ENCODE results near the gene SCRN1. TPM values are rescaled to one million over a fixed set of nuclear protein-coding genes. Genes with fewer than 3 reads are reported as not detected.

Gene SCRN1
- total RNA-seq, 1 experiment from 2014 or later, result 115 TPM

DNA sequence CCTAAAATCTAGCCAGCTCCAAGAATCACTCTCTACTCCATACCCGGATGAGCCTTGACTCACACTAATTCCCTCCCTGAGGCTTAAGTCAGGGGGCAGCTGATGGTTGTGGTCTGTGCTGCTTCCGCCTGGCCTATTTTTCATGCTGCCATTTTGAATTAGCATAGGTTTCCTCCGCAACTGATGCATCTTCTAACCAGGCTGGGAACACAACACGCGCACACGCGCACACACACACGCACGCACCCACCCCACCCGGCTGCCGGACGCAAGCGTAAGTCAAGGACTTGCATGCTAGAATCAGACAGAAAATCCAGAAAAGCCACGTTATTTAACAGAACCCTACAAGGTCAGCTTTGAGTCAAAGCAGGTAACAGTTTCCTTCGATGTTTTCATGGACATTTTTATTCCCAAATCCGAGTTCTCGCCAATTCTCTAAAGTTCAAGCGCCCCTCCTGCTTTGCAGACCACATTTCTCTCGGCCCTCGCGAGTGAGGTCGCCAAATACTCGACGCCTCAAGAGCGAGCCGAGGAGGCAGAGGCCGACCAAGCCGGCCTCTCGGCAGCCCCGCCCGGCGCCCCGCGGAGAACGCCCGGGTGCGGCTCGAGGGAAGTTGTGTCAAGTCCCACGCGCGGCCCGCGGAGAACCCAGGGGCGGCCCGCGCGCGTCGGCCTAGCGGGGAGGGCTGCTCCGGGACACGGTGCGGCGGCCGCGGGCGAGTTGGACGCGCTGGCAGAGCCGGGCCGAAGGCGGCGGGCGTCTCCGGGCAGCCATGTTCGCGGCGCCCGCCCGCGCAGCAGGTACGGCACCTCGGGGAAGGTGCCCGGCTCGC, 961 bp downstream of the SCRN1 start:
- peak; percentile 77 for DNase-seq
- peak overlapping the region; percentile 99 for H3K4me3 ChIP-seq (ENCODE audit: insufficient read depth, low read depth, low read length)
- H3K36me3 ChIP-seq (replicated peaks; ENCODE audit: control insufficient read depth, insufficient read depth, low read length), result no peaks in the 10 kb centered on the region
- H3K27me3 ChIP-seq (ENCODE audit: control insufficient read depth, insufficient read depth, low read length), result no peaks in the 10 kb centered on the region

DNA sequence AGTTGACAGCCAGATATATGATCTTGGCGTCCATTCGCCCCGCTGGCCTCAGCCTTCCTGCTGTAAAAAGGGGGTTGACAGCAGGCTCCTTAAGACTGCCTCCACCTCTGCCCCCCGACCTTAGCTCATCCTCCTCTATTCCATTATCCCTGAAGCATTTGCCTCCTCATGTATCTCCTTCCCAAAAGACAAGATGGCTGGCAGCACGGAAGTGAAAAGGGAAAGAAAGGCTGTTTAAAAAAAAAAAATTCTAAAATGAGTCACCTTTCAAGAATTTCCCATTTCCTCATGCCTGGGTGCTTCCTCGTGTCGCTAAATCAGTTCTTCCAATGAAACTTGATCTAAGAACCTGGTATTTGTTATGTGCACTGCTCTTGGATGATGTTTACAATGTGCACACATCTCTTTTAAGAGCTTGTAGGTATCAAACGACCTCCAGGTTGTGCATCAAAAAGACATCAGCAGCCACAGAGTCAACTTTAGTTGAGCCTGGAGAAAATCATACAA, 1.7 kb downstream of the SCRN1 start:
- peak; percentile 46 for DNase-seq
- peak overlapping the region; percentile 99 for H3K4me3 ChIP-seq (ENCODE audit: insufficient read depth, low read depth, low read length)
- no peaks in the 10 kb centered on the region for H3K27me3 ChIP-seq (ENCODE audit: control insufficient read depth, insufficient read depth, low read length)
- H3K36me3 ChIP-seq (replicated peaks; ENCODE audit: control insufficient read depth, insufficient read depth, low read length), result no peaks in the 10 kb centered on the region

DNA sequence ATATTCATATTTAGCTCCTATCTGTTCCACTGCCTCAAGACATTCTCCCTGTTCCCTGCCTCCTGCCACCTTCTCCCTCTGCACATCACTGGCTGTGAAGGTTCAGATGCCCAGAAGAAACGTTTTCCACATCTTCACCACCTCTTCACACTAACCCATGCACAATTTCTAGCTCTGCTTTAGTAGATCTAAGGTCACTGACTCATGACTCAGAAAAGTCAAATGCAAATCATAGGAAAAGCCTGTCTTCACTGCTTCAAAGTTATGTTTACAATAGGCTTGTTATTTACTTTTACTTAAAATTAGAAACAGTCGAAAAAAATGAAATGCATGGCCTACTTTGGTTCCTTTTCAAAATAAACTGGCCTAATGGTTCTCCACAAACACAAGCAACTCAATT, 2.5 kb downstream of the SCRN1 start:
- H3K4me3 ChIP-seq (ENCODE audit: insufficient read depth, low read depth, low read length), result no peak overlapping the region
- H3K36me3 ChIP-seq (replicated peaks; ENCODE audit: control insufficient read depth, insufficient read depth, low read length), result no peaks in the 10 kb centered on the region
- no peaks in the 10 kb centered on the region for H3K27me3 ChIP-seq (ENCODE audit: control insufficient read depth, insufficient read depth, low read length)
- DNase-seq, result no peak

DNA sequence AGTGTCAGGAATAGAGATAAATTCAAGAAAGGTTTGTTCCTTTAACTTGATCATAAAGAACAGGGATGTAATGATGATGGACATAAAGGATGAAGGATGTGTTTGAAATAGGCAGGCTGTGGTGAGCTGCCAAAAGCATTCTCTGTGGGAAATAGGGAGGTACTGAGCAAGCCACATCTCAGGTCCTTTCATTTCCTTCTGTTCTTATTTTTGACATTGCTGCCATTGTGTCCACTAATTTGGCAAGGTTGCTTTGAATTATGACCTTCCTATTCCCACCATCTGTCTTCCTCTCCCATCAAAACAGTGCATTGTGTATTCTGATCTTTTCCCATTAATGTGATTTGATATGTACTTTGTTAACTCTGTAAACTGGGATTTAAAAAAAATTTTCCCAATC, 9.4 kb downstream of the SCRN1 start:
- no peak overlapping the region for H3K4me3 ChIP-seq (ENCODE audit: insufficient read depth, low read depth, low read length)
- H3K27me3 ChIP-seq (ENCODE audit: control insufficient read depth, insufficient read depth, low read length), result no peaks in the 10 kb centered on the region
- no peak for DNase-seq
- H3K36me3 ChIP-seq (replicated peaks; ENCODE audit: control insufficient read depth, insufficient read depth, low read length), result no peaks in the 10 kb centered on the region

DNA sequence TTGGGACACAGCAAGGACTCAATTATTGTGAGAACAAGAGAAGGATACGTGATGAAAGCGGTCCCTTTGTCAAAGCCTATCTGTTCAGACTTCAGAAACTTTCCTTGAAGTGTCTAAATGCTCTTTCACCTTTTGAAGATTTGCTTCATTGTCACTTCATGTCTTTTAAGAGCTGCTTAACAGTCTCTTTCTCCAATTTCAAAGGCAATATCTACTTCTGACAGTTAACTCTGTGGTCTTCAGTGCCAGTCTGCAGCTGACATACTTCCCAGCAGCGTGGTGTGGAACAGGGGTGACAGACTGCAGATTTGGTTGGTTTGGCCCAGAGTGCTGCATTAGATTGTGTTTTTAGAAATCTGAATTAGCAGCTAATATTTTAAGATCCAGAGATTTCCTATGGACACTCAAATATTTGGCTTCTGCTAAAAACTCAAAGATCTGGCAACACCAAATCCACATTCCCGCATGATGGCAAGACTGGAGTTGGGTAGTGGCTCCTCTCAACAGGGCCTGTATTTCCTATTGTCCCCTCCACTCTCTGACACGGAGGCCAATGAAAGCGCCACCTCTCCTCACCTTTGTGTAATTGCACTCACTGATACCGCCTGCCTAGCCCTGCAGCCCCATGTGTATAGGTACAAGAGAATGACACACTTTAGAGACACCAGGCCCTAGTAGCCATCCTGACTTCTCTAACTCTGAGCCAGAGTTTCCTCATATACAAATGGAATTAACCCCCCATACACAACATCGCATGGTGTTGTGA, 11.5 kb downstream of the SCRN1 start:
- H3K36me3 ChIP-seq (replicated peaks; ENCODE audit: control insufficient read depth, insufficient read depth, low read length), result no peaks in the 10 kb centered on the region
- H3K4me3 ChIP-seq (ENCODE audit: insufficient read depth, low read depth, low read length), result no peak overlapping the region
- H3K27me3 ChIP-seq (ENCODE audit: control insufficient read depth, insufficient read depth, low read length), result no peaks in the 10 kb centered on the region
- DNase-seq, result peak; percentile 64

DNA sequence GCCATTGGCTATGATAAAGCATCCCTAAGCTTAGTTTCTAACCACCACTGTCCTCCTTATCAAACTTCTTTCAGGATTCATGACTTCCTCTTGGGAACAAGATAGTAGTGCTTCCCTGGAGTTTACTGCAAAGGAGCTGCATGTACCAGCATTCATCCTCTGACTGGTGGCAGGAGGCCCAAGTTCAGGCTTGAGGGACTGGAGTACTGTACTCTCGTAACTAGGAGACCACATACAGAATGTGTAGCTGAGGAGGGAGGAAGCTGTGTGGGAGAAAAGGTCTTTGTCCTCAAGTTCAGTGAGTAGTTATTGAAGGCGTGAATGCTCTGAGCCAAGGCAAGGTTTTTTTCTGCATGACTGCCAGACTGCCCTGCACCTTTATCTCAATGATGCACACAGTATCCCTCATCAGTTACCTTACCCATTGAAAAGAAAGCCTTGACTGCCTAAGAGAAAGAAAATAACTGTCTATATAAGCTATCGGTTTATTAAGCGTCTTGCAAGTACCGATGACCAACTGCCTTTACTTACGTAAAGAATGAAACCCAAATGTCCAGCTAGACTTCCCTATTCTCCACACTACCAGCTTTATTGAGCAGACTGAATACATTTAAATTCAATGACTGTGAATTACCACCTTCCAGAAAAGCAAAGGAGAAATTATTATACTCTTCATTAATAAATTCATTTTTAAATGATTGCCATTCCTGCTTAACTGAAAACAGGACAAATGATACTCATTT, 12.8 kb downstream of the SCRN1 start:
- Histone ChIP-seq H3K27me3 (ENCODE audit: control insufficient read depth, insufficient read depth, low read length) (no peaks in the 10 kb centered on the region), H3K36me3 (replicated peaks; ENCODE audit: control insufficient read depth, insufficient read depth, low read length) (no peaks in the 10 kb centered on the region), H3K4me3 (ENCODE audit: insufficient read depth, low read depth, low read length) (no peak overlapping the region)
- DNase-seq, result no peak

DNA sequence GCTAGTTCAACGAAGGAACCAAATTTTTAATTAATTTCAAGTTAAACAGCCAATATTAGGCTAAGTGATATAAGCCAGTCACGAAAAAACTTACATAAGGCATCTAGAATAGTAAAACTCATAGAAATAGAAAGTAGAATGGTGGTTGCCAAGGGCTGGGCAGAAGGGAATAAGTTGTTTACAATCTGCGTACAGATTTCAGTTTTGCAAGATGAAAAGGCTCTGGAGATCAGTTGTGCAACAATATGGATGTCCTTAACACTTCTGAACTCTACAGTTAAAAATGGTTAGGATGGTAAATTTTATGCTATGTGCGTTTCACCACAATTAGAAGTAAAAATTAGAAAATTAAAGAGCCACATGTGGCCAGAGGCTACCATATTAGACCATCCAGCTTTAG, 13.3 kb downstream of the SCRN1 start:
- Histone ChIP-seq H3K36me3 (replicated peaks; ENCODE audit: control insufficient read depth, insufficient read depth, low read length) (no peaks in the 10 kb centered on the region), H3K4me3 (ENCODE audit: insufficient read depth, low read depth, low read length) (no peak overlapping the region), H3K27me3 (ENCODE audit: control insufficient read depth, insufficient read depth, low read length) (no peaks in the 10 kb centered on the region)
- no peak for DNase-seq

DNA sequence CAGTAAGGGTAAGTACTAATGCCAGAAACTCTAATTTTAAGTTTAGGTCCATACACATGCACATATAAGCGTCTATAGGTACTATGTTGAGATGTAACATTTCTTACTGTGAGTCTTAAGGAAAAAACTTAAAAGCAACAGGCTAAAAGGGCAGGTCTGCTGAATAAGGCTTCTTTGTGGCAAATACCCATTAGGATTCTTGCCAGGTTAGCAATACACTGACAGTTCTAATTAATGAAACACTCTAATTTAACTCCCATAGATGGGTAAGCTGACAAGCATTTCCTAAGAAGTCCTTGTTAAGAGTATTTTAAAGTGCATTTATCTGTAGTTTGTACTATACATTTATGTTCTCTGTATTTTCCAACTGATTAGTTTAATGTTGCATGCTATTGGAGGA, 14.0 kb downstream of the SCRN1 start:
- no peaks in the 10 kb centered on the region for H3K36me3 ChIP-seq (replicated peaks; ENCODE audit: control insufficient read depth, insufficient read depth, low read length)
- no peaks in the 10 kb centered on the region for H3K27me3 ChIP-seq (ENCODE audit: control insufficient read depth, insufficient read depth, low read length)
- no peak for DNase-seq
- no peak overlapping the region for H3K4me3 ChIP-seq (ENCODE audit: insufficient read depth, low read depth, low read length)

DNA sequence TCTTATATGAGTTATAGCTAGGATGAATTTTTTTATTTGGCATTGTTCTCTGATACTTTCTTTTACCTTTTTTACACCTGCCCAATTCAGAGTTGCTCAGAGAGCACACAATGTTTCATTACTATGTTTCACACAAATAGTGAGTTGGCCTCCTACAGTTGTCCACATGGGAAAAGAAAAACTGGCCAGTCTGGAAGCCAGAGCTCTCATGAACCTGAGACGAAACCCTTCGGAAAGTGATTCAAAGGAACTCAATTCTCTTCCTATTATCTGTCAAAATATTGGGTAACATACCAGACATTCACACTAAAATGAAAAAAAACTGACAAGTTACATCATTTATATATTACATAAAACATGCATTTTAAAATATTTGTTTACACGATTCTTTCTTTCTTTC, 15.3 kb downstream of the SCRN1 start:
- H3K36me3 ChIP-seq (replicated peaks; ENCODE audit: control insufficient read depth, insufficient read depth, low read length), result no peaks in the 10 kb centered on the region
- no peaks in the 10 kb centered on the region for H3K27me3 ChIP-seq (ENCODE audit: control insufficient read depth, insufficient read depth, low read length)
- DNase-seq, result no peak
- no peak overlapping the region for H3K4me3 ChIP-seq (ENCODE audit: insufficient read depth, low read depth, low read length)

DNA sequence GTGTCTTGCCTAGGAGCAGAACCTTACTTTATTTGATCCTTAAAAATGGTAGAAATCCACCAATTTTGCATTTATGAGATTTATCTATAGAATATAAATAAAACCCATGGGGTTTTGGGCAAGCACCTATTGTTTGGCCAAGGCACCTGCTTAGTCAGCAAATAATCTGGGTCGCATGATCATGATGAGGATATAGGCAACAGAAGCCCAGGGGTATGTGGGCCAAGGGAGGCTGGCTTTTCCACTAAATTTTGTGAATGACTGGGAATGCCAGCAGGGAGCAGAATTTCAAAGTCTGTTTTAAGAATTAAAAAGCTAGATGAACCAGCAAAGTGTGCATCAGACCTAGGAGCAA, 17.3 kb downstream of the SCRN1 start:
- Histone ChIP-seq H3K27me3 (ENCODE audit: control insufficient read depth, insufficient read depth, low read length) (no peaks in the 10 kb centered on the region), H3K4me3 (ENCODE audit: insufficient read depth, low read depth, low read length) (no peak overlapping the region), H3K36me3 (replicated peaks; ENCODE audit: control insufficient read depth, insufficient read depth, low read length) (peaks cover 3% of the 10 kb centered on the region)
- DNase-seq, result no peak

DNA sequence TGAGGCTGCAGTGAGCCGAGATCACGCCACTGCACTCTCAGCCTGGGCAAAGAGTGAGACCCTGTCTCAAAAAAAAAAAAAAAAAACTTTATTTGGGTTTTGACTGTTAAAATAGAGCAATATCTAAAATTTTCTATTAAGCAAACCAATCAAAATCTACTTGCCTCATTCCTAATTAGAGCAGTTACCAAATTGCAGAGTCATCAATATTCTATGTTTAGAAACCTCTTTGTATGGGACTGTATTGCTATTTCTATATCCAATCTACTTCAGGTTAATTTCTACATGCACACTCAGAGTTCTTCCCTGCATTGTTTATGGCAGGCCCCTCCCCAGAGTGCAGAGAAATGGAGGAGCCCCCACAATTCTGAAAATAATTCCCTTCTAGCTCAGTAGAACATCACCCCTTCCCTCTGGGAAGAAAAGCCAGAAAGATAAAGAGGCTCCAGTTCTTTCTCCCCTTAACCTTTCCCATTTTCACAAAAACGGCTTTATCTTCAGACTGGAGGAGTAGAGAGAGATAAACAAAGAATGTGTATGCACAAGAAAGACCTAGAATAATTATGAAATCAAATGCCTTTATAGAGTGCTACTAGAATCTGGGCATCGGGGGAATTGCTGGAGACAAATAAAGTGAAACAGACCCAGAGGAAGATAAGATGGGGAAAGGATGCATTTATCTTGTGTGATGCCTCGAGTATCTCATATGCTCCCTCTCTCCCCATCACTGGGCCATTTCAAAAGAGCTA, 17.9 kb downstream of the SCRN1 start:
- H3K4me3 ChIP-seq (ENCODE audit: insufficient read depth, low read depth, low read length), result no peak overlapping the region
- no peak for DNase-seq

DNA sequence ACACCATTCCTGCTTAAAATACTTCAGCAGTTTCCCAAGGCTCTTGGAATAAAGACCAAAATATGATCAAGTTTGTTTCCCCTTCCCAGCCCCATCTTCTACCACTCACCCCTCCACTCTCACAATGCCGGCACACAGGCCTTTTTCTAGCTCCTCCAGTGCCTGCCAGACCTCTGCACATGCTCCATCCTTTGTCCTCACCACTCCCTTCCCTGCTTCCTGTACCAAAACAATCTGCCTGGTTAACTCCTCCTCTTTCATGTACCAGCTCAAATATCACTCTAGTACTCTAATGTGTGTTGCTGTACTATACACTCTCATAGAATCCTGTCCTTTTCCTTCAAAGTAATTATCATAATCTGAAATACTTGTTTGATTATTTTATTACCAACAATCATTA, 19.4 kb downstream of the SCRN1 start:
- peaks cover 6% of the 10 kb centered on the region for H3K36me3 ChIP-seq (replicated peaks; ENCODE audit: control insufficient read depth, insufficient read depth, low read length)
- no peak for DNase-seq
- no peak overlapping the region for H3K4me3 ChIP-seq (ENCODE audit: insufficient read depth, low read depth, low read length)
- no peaks in the 10 kb centered on the region for H3K27me3 ChIP-seq (ENCODE audit: control insufficient read depth, insufficient read depth, low read length)

More for the DNA sequence above, 17.9 kb downstream of the SCRN1 start:
- peaks cover 3% of the 10 kb centered on the region for H3K36me3 ChIP-seq (replicated peaks; ENCODE audit: control insufficient read depth, insufficient read depth, low read length)
- H3K27me3 ChIP-seq (ENCODE audit: control insufficient read depth, insufficient read depth, low read length), result no peaks in the 10 kb centered on the region

DNA sequence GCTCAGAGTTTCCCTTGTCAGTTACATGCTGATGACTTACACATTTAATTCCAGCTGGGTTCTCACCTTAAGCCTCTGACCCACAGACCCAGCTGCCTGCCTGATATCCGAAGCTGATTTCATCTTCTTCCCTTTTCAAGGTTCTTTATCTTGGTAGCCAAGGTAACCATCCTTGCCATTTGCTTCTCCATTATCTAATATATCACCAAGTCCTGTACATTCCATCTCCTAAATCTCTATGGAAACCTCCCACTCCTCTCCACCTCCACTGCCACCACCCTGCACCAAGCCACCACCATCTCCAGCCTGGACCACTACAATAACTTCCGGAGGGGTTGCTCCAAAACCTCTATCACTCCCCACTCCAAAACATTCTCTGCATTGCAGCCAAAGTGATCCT, 19.9 kb downstream of the SCRN1 start:
- peaks cover 6% of the 10 kb centered on the region for H3K36me3 ChIP-seq (replicated peaks; ENCODE audit: control insufficient read depth, insufficient read depth, low read length)
- H3K27me3 ChIP-seq (ENCODE audit: control insufficient read depth, insufficient read depth, low read length), result no peaks in the 10 kb centered on the region
- no peak overlapping the region for H3K4me3 ChIP-seq (ENCODE audit: insufficient read depth, low read depth, low read length)
- no peak for DNase-seq

Data from H7 (cell line).